GM18505 (cell line): Measurements from ENCODE around the gene EXD3.

Experiments used
- ATAC-seq: cut with Tn5 transposase; IDR thresholded peaks from one replicate; pipeline ENCODE4 v1.9.1; 2021; ENCODE audit not compliant: unreplicated experiment
- POLR2A ChIP-seq: IDR thresholded peaks from 4 replicates; pipeline ENCODE4 v1.6.1; 2011; ENCODE audit warnings: borderline replicate concordance; ENCODE audit not compliant: insufficient read depth, insufficient read length; ENCODE audit errors: extremely low read depth

EXD3 gene

GRCh38 chr9:137374131-137374845 lies 48.7 kb downstream of the EXD3 start:
- no peak for TF ChIP-seq POLR2A

GRCh38 chr9:137373611-137373980 lies 49.4 kb downstream of the EXD3 start:
- TF ChIP-seq POLR2A, result no peak
- ATAC-seq, result no peak

More at GRCh38 chr9:137374131-137374845, 48.7 kb downstream of the EXD3 start:
- ATAC-seq, result no peak

GRCh38 chr9:137372693-137373610 lies 50.0 kb downstream of the EXD3 start:
- ATAC-seq, result no peak
- TF ChIP-seq POLR2A, result no peak

- no peak for ATAC-seq
- TF ChIP-seq POLR2A, result no peak
Observed at GRCh38 chr9:137371946-137372651, 50.9 kb downstream of the EXD3 start.

GRCh38 chr9:137371521-137371941 lies 51.4 kb downstream of the EXD3 start:
- no peak for ATAC-seq
- no peak for TF ChIP-seq POLR2A

- no peak for TF ChIP-seq POLR2A
- no peak for ATAC-seq
Observed at GRCh38 chr9:137370865-137371520, 52.0 kb downstream of the EXD3 start.

GRCh38 chr9:137369911-137370764 lies 52.8 kb downstream of the EXD3 start:
- TF ChIP-seq POLR2A, result no peak
- ATAC-seq, result no peak

GRCh38 chr9:137369061-137369787 lies 53.7 kb downstream of the EXD3 start:
- no peak for ATAC-seq
- TF ChIP-seq POLR2A, result no peak

GRCh38 chr9:137368431-137369035 lies 54.4 kb downstream of the EXD3 start:
- TF ChIP-seq POLR2A, result no peak
- ATAC-seq, result no peak

GRCh38 chr9:137367506-137368430 lies 55.2 kb downstream of the EXD3 start:
- ATAC-seq, result no peak
- no peak for TF ChIP-seq POLR2A

- no peak for ATAC-seq
- no peak for TF ChIP-seq POLR2A
Observed at GRCh38 chr9:137366891-137367381, 56.0 kb downstream of the EXD3 start.

- no peak for TF ChIP-seq POLR2A
- ATAC-seq, result no peak
Observed at GRCh38 chr9:137366445-137366810, 56.5 kb downstream of the EXD3 start.
